Right kidney (tissue), 1 donor: Measurements from ENCODE around the gene TYMS.

ENCODE experiments used
- DNase-seq: peaks from one replicate; pipeline ENCODE4 v3.0.0-alpha.2; 2016

Gene TYMS

GRCh38 chr18:711657-712400 lies 54.4 kb downstream of the TYMS start:
- DNase-seq: peak; percentile 71

- peak; percentile 84 for DNase-seq
Observed at GRCh38 chr18:712401-713134, 55.1 kb downstream of the TYMS start, which contains the start of gene ENOSF1. Gene ENOSF1 (minus strand): TSS chr18:712630. CDS start chr18:712587, 43 bp downstream.

GRCh38 chr18:713135-713490 lies 55.7 kb downstream of the TYMS start:
- DNase-seq: no peak

GRCh38 chr18:715626-716025 lies 58.2 kb downstream of the TYMS start:
- DNase-seq: no peak

- no peak for DNase-seq
Observed at GRCh38 chr18:717003-717402, 59.5 kb downstream of the TYMS start.
